Osteoblast (primary cell): ENCODE results near the gene DKC1. TPM values are rescaled to one million over a fixed set of nuclear protein-coding genes. Genes with fewer than 3 reads are reported as not detected.

ENCODE experiments used
- small RNA-seq: library from RNA; depleted of rRNA; stranded (forward); fragments of <200 nt; gene quantifications from one replicate; pipeline ENCODE3, GENCODE V24; 2012
- total RNA-seq: library from RNA; depleted of rRNA; stranded (reverse); fragments of >200 nt; gene quantifications from 2 replicates; pipeline ENCODE4 v1.2.3, GENCODE V29; 2012

The DKC1 gene
- total RNA-seq, 1 donor: 30.8 TPM

Small RNAs within 50 kb of the gene (small RNA-seq; reads per million reads assigned to genes)
- gene SNORA36A: not detected

Other genes with a start within 250 kb of the DKC1 start
- gene FAM3A, start 246.6 kb upstream of the DKC1 start, total RNA-seq: 20.6 and 21.4 TPM in 2 replicates
- gene G6PD, start 216.0 kb upstream of the DKC1 start, total RNA-seq: 88.7 and 91.3 TPM in 2 replicates
- gene IKBKG, start 215.2 kb upstream of the DKC1 start, total RNA-seq: 16.8 and 18.5 TPM in 2 replicates
- gene CTAG1A, start 177.7 kb upstream of the DKC1 start, total RNA-seq: not detected in 2 replicates
- gene CTAG1B, start 143.6 kb upstream of the DKC1 start, total RNA-seq: not detected in 2 replicates
- gene CTAG2, start 109.3 kb upstream of the DKC1 start, total RNA-seq: 0.88 and 13.8 TPM in 2 replicates
- 3.2 and 6.9 TPM in 2 replicates for gene GAB3, start 11.8 kb upstream of the DKC1 start, total RNA-seq
- 14.8 and 17.1 TPM in 2 replicates for gene MPP1, start 42.6 kb downstream of the DKC1 start, total RNA-seq
- not detected in 2 replicates for gene SMIM9, start 71.8 kb downstream of the DKC1 start, total RNA-seq
- 3.8 and 6.5 TPM in 2 replicates for gene F8A1, start 123.5 kb downstream of the DKC1 start, total RNA-seq